ENCODE data around the gene OGT.
"Not testable (repeated sequence)": the region's sequence is repeated elsewhere in the genome, so short reads cannot be mapped to it uniquely, and the experiment has no call there.

The OGT gene

DNA sequence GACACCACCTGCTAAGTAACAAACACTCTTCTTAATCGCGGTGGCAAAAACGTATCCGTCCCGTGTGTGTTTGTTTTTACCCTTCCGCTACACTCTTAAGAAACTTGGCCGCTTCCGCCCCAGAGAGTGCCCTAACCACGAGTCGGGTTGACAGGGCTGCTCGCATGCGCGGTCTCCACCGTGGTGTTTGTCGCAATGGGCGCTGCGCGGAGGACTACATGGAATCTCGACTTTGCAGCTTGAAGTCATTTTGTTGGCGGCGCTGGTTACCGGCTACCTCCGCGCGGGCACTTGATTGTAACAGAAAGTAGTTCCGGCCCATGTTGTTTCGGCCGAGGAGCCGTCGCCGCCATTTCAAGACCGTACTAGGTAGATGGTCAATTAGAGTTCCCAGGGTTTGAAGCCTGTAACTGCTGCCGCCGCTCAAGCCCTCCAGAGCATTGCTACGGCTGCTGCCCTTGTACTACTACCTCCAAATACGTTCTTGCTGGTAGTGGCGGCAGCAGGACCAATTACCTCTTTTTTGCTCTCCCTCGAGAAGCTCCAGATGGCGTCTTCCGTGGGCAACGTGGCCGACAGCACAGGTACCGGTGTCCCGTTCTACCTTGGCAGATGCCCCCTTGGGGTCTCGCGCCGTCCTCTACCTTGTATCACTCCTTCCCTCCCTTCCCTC, at the start of gene OGT:
TSS of gene OGT (plus strand) at position 352 of the 673 bp plus-strand sequence. CDS start at position 548, 196 bp downstream.
- H3K27ac ChIP-seq = peak within 1 kb of the TSS; percentile 86
- TF ChIP-seq ZFX (IDR thresholded peaks at IDR 0.05; ENCODE audit: borderline replicate concordance) = no peak
- TF ChIP-seq, protein P1, sequence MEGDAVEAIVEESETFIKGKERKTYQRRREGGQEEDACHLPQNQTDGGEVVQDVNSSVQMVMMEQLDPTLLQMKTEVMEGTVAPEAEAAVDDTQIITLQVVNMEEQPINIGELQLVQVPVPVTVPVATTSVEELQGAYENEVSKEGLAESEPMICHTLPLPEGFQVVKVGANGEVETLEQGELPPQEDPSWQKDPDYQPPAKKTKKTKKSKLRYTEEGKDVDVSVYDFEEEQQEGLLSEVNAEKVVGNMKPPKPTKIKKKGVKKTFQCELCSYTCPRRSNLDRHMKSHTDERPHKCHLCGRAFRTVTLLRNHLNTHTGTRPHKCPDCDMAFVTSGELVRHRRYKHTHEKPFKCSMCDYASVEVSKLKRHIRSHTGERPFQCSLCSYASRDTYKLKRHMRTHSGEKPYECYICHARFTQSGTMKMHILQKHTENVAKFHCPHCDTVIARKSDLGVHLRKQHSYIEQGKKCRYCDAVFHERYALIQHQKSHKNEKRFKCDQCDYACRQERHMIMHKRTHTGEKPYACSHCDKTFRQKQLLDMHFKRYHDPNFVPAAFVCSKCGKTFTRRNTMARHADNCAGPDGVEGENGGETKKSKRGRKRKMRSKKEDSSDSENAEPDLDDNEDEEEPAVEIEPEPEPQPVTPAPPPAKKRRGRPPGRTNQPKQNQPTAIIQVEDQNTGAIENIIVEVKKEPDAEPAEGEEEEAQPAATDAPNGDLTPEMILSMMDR (IDR thresholded peaks at IDR 0.05) = no peak

DNA sequence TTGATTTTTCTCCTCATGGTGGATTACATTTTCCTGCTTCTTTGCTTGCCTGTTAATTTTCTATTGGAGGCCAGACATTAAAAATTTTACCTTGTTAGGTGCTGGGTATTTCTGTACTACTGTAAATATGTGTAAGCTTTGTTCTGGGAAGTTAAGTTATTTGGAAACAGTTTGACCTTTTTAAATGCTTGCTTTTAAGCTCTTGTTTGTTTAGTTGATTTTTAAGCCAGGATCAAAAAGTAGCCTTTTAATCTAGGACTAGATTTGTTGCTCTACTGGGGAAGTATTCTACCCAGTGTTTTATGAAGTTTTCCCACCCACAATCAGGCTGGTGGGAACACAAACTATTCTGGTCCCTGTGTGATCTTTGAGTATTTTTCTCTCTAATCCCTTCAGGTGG, 45.1 kb upstream of the OGT start:
- no peak for TF ChIP-seq ZFX (IDR thresholded peaks at IDR 0.05; ENCODE audit: borderline replicate concordance)
- TF ChIP-seq, protein P1 (IDR thresholded peaks at IDR 0.05) = no peak

GRCh38 chrX:71489540-71489939, 43.4 kb upstream of the OGT start:
- no peak for TF ChIP-seq ZFX (IDR thresholded peaks at IDR 0.05; ENCODE audit: borderline replicate concordance)
- TF ChIP-seq, protein P1 (IDR thresholded peaks at IDR 0.05) = no peak
- H3K27ac ChIP-seq = no peak overlapping the region

More for the DNA sequence above, 45.1 kb upstream of the OGT start:
- no peak overlapping the region for H3K27ac ChIP-seq

- TF ChIP-seq, protein P1 (IDR thresholded peaks at IDR 0.05) = no peak
- no peak for TF ChIP-seq ZFX (IDR thresholded peaks at IDR 0.05; ENCODE audit: borderline replicate concordance)
- no peak overlapping the region for H3K27ac ChIP-seq
These were observed 40.5 kb upstream of the OGT start for GRCh38 chrX:71492231-71493065.

GRCh38 chrX:71493111-71493613, 39.7 kb upstream of the OGT start:
- H3K27ac ChIP-seq = no peak overlapping the region
- no peak for TF ChIP-seq ZFX (IDR thresholded peaks at IDR 0.05; ENCODE audit: borderline replicate concordance)
- TF ChIP-seq, protein P1 (IDR thresholded peaks at IDR 0.05) = no peak

DNA sequence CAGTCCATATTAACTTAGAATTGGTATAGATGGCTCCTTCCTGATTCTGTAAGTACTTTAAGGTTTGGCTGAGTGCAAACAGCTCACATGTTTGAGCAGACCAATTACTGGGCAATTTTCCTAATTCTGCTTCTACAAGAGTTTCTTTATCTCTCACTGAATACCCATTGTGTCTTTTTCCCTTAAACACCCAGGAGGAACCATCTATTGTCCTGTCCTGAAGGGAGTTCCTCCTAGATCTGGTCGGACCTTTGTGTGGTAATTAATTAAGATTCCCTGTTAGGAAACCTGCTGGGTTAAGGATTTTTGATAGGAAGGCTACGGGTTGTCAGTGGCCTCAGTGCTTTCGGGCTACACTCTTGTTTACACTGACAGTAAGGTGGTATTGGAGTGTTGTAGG, 36.9 kb upstream of the OGT start:
- H3K27ac ChIP-seq = not testable (repeated sequence)

- TF ChIP-seq, protein P1 (IDR thresholded peaks at IDR 0.05) = no peak
- TF ChIP-seq ZFX (IDR thresholded peaks at IDR 0.05; ENCODE audit: borderline replicate concordance) = no peak
- H3K27ac ChIP-seq = no peak overlapping the region
These were observed 36.4 kb upstream of the OGT start for GRCh38 chrX:71496476-71496875.

DNA sequence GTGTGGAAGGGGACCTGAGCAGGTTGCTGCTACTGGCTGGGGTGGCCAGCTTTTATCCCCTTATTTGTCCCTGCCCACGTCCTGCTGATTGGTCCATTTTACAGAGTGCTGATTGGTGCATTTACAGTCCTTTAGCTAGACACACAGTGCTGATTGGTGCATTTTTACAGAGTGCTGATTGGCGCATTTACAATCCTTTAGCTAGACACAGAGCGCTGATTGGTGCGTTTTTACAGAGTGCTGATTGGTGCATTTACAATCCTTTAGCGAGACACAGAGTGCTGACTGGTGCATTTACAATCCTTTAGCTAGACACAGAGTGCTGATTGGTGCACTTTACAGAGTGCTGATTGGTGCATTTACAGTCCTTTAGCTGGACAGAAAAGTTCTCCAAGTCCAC, 30.8 kb upstream of the OGT start:
- not testable (repeated sequence) for H3K27ac ChIP-seq
